ENCODE results near the gene ANO2.

Gene ANO2

GRCh38 chr12:5964913-5965900 lies 20.1 kb upstream of the ANO2 start:
- no peak for DNase-seq

- DNase-seq = no peak
Measured at GRCh38 chr12:5963515-5963914, 18.5 kb upstream of the ANO2 start.

GRCh38 chr12:5960783-5961182 lies 15.7 kb upstream of the ANO2 start:
- DNase-seq = no peak

DNA sequence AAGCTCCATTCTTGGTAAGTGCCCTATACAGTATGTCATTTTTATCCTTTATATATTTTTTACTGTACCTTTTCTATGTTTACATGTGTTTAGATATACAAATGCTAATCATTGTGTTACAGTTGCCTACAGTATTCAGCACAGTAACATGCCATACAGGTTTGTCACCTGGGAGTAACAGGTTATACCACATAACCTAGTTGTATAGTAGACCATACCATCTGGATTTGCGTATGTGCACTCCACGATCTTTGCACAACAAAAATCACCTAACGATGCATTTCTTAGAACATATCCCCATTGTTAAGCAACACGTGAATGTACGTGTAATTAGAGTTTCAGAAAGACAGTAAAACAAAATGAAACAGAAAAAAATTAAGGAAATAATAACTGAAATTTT lies 11.9 kb upstream of the ANO2 start:
- no peak for DNase-seq

- DNase-seq = no peak
Measured at GRCh38 chr12:5954661-5955060, 9.6 kb upstream of the ANO2 start.

DNA sequence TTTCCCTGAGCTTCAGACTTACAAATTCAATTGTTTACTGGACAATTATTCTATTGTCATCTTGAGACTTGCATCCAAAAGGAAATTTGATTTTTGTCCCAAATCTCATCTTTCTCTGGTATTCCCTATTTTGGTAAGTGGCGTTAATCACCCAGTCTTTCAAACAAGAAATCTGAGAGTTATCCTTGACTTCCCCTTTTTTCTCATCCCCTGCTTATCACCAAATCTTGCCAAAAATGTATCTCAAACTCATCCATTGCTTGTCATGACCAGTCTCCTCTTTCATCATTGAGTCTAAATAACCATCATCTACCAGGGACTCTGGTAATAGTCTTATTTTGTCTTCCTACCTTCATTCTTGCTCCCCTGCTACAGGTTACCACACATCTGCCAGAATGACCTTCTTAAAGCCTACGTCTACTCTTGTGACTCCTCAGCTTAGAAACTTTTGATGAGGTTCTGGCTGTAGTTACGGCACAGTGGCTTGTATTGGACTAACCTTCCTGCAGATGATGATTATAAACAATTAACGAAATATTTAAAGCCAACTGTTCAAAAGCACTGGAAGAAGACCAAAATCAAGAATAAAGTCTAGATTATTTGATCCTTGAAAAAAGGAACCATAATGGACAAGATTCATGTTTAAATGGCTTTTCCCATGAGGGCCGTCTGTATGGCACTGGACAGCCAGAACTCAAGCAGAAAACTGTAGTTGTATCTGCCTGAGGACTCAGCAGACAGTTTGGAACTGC lies 9.0 kb upstream of the ANO2 start:
- DNase-seq = no peak

DNA sequence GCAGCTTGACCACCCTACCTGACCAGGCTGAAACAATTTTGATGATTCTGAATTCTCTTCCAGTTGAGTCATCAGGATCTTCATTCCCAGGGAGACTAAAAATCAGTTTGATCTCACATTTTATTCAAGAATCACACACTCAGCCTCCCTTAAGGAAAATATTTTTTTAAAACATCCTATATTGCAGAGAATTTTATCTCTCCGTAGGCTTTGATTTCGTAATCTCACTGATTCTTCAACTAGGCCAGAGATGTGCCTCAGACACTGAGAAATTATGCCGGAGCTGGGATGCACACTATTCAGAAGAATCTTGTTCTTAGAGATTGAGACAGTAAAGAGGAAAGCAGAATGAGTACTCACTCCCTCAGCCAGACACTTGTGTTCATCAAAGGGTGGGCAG lies 7.0 kb upstream of the ANO2 start:
- no peak for DNase-seq

DNA sequence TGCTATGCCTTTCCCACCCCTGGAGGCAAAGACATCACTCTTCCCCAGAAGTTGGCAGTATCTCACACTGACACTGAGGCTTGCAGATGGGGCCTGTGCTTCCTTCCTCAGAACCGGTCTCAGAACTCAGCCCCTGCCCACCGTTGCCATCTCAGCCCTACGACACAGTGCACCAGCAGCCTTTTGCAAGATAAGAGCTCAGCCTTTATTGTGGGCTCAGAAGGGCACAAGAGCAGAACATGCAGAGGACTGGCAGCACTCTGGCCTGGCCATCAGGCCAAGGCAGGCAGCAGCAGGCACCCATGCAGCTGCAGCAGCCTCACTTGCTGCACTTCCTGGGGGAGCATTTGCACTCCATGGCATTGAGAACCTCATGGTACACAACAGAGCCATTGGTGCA lies 3.6 kb upstream of the ANO2 start:
- no peak for DNase-seq

DNA sequence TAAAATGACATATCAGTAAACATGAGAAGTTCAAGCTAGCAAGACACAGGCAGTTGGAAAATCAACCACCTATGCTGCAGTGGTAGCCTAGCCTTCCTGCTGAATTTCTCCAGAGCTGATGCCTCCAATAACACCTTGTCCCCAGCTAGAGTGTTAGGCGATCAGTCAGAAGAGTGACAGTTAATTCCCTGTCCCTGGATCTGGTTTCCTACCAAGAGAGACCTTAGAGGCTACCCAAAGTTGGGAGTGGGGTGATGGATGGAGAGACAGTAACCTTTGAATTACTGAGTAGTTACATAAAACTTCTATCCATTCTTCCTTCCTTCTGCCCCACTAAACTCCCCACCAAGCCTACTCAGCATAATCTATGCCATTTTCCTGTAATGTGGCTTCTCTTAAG lies 1.9 kb upstream of the ANO2 start:
- no peak for DNase-seq

- DNase-seq = no peak
Measured at GRCh38 chr12:5946388-5946787, 1.3 kb upstream of the ANO2 start.

GRCh38 chr12:5944688-5945070 lies 380 bp downstream of the ANO2 start:
- DNase-seq = no peak

DNA sequence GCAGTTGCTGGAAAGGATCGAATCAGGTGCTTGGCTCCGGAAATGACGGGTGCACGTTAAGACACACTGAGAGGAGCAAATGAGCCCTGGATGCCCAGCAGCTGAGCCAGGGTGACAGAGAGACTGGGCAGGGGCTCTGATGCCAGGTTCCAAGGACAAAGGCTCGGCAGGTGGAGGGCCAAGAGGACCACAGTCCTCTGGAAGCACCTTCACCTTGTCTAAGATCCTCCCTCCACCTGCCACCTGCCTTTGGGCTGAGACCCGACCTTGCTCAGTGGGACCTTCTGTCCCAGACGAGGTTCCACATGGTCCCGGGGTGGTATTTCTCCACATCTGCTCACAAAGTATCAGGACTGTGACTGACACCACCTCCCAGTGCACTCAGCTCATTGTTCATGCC lies 1.0 kb downstream of the ANO2 start:
- no peak for DNase-seq

DNA sequence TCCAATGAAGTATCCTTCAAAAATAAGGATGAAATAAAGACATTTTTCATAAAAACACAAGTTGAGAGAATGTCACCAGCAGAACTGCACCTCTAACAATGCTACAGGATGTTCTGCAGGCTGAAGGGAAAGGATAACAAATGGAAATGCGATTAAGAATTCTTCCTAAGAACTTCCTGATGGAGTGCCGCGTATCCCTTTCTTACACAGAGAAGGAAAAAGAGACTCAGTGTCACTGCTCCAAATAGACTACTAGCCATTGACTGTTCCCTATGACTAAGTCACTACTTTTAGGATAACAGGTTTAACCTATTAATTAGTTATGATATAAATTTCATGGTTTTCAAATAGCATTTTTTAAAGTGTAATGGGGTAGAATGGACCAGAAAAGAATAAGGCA lies 3.2 kb downstream of the ANO2 start:
- DNase-seq = no peak

- no peak for DNase-seq
Measured at GRCh38 chr12:5927732-5928516, 17.1 kb downstream of the ANO2 start.

DNA sequence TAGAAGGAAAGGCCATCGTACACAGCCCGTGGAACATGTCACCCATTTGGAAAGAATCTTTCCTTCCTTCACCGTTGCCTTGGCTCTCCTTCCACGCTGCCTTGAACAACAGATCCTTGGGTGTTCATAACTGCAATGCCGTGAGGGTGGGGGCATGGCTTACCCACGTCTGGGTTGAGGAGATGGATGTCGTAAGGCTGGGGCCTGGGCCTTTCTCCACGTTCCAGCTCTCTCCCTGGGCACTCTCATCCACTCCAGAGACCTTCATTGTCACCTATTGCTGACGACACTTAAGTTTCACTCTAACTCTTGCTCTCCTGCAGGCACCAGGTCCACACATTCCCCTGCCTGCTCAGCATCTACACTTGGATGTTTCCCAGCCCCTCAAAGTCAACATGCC lies 19.4 kb downstream of the ANO2 start:
- DNase-seq = no peak

GRCh38 chr12:5924342-5924741 lies 20.7 kb downstream of the ANO2 start:
- no peak for DNase-seq

GRCh38 chr12:5923751-5924150 lies 21.3 kb downstream of the ANO2 start:
- DNase-seq = peak in 1 of 14 donors; percentile 4

GRCh38 chr12:5923043-5923605 lies 21.9 kb downstream of the ANO2 start:
- DNase-seq = no peak

DNA sequence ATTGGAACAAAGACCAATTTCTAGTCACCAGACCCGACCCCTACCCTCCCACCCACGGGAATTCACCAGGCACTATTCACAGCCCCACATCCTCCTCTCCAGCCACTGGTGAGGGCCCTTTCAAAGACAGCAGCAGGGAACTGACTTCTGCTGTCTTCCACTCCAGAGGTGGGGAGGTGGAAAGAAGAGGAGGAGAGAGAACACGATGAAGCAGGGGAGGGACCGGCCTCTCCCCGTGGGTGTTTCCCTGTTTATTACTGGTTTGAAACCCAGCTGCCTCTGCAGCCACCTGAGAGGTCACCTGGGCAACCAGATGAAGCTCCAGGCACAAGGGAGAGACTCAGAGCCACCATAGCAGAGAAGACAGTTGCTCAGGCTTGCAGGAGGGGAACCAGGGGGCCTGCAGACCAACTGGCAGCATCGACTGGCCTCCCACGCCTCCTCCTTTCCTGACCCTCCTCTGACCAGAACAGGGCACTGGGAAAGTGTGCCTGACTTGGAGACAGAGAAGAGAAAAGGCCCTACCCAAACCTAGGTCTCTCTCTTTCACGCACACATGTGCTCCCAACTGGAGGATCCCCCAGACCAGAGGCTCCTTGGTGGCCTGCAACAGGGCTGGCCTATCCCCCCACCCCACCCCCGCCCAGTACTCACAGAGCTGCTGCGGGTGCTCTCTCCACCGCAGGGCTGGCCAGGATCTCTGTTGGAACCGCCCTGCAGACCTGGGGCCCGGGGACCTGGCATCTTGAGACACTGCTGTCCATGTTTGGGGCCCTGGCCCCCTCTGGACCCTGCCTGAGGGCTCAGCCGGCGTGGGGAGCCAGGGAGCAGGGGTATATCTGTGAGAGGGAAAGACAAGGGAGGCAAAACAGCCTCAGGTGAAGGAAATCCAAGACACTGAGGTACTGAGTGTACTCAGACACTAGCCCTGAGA lies 22.8 kb downstream of the ANO2 start:
- DNase-seq = no peak

DNA sequence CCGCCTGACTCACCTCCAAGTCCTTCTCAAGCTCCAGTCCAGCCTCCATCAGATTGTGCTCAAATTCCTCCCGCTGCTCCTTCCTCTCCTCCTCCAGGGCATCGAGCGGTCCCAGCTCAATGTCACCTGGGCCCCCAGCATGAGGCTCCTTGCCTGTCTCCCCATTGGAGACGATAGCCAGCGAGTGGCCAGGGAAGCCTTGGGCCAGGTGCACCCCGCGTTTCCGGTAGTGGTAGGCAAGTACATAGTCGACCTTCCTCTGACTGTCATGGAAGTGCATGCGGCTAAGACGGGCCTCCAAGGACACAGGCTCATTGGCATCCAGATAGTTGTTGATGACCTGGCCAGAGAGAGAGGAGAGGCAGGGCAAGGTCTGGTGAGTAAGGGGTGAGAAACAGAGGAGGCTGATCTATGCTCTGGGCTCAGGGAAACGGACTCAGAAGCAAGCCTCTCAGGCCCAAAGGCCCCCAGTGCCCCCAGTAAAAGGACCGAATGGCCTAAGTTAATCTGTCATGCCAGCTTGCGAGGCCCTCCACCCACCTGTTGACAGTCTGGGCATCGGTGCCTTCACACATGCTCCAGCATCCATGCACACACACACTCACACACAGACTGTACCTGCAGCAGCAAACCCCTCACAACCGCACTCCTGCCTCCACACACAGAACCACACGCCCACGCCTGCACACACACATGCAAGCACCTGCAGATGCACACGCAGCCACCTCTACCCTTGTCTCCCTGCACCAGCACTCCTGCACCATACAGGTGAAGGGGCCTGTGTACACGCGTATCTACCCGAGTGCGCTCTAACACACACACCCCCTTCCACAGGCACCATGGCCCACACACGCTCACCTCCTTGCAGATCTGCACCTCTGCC lies 23.8 kb downstream of the ANO2 start:
- DNase-seq = no peak

All from C1 segment of cervical spinal cord (tissue), 14 donors.